ENCODE results near the gene TUBGCP2. TPM values are rescaled to one million over a fixed set of nuclear protein-coding genes. Genes with fewer than 3 reads are reported as not detected.

The TUBGCP2 gene
- total RNA-seq, 1 experiment from 2014 or later, result 35.4 TPM

GRCh38 chr10:133309720-133310398 is 1.2 kb upstream of the TUBGCP2 start:
- ATAC-seq (no peak), DNase-seq (ENCODE audit: low read depth, low spot score) (no peak)
- Histone ChIP-seq H3K9me3 (ENCODE audit: control insufficient read depth in 1 of 2, insufficient read depth in 1 of 2, low read depth in 1 of 2, low read length in 2 of 2) (no peaks in the 10 kb centered on the region), H3K27ac (ENCODE audit: low read depth, low read length) (peak overlapping the region; percentile 46; the same call in 1 of the 2 replicates), H2AFZ (ENCODE audit: low read depth, low read length, poor library complexity, severe bottlenecking) (no peak overlapping the region), H3K4me3 (replicated peaks in 1 of 2; ENCODE audit: low read depth in 1 of 2, low read length in 2 of 2) (peak overlapping the region; percentile 53 to 89), H3K9me2 (ENCODE audit: insufficient read depth) (no peaks in the 10 kb centered on the region), H3K36me3 (ENCODE audit: control insufficient read depth in 1 of 2, insufficient read depth in 2 of 2, low read length in 2 of 2) (peaks cover 0 to 3% of the 10 kb centered on the region in 2 experiments; a peak in 1 of 4 replicates), H3K79me2 (ENCODE audit: insufficient read depth, low read length) (peaks cover 30% of the 10 kb centered on the region), H4K20me1 (ENCODE audit: insufficient read depth) (no peaks in the 10 kb centered on the region), H3K4me1 (ENCODE audit: control insufficient read depth in 1 of 2, insufficient read depth in 2 of 2, low read length in 2 of 2) (peaks cover 2 to 15% of the 10 kb centered on the region in 2 experiments; a peak in 2 of 4 replicates), H3K9ac (ENCODE audit: low read length) (peak overlapping the region; percentile 56), H3K4me2 (ENCODE audit: low read length) (peak overlapping the region; percentile 75), H3K27me3 (ENCODE audit: insufficient read depth, low read length) (no peaks in the 10 kb centered on the region)
- no TSS peak for BruUV-seq (replicated peaks)
- no peak for TF ChIP-seq REST (IDR thresholded peaks at IDR 0.05; ENCODE audit: low read depth)
- intact Hi-C loops (cut with micrococcal nuclease), result no loop called here
- CTCF ChIA-PET, result no interaction called here
- RAD21 ChIA-PET (ENCODE audit: low non-redundant PET in 1 of 2, low total read pairs in 2 of 2, uncharacterized antibody in 2 of 2, unreplicated experiment in 2 of 2), result no interaction called here
- POLR2A ChIA-PET, result no interaction called here

GRCh38 chr10:133309100-133309719 is 538 bp upstream of the TUBGCP2 start:
- DNase-seq (ENCODE audit: low read depth, low spot score) (peak; percentile 69), ATAC-seq (peak; percentile 83)
- POLR2A ChIA-PET, result no interaction called here
- Histone ChIP-seq H3K4me2 (ENCODE audit: low read length) (peak overlapping the region; percentile 82), H3K9ac (ENCODE audit: low read length) (peak overlapping the region; percentile 88), H3K27ac (ENCODE audit: low read depth, low read length) (peak overlapping the region; percentile 86), H2AFZ (ENCODE audit: low read depth, low read length, poor library complexity, severe bottlenecking) (no peak overlapping the region), H3K4me3 (replicated peaks in 1 of 2; ENCODE audit: low read depth in 1 of 2, low read length in 2 of 2) (peak overlapping the region; percentile 53 to 89), H3K79me2 (ENCODE audit: insufficient read depth, low read length) (peaks cover 32% of the 10 kb centered on the region), H3K4me1 (ENCODE audit: control insufficient read depth in 1 of 2, insufficient read depth in 2 of 2, low read length in 2 of 2) (peaks cover 2 to 15% of the 10 kb centered on the region in 2 experiments; a peak in 2 of 4 replicates), H3K9me3 (ENCODE audit: control insufficient read depth in 1 of 2, insufficient read depth in 1 of 2, low read depth in 1 of 2, low read length in 2 of 2) (no peaks in the 10 kb centered on the region), H3K9me2 (ENCODE audit: insufficient read depth) (no peaks in the 10 kb centered on the region), H3K36me3 (ENCODE audit: control insufficient read depth in 1 of 2, insufficient read depth in 2 of 2, low read length in 2 of 2) (peaks cover 0 to 3% of the 10 kb centered on the region in 2 experiments; a peak in 1 of 4 replicates), H3K27me3 (ENCODE audit: insufficient read depth, low read length) (no peaks in the 10 kb centered on the region), H4K20me1 (ENCODE audit: insufficient read depth) (no peaks in the 10 kb centered on the region)
- RAD21 ChIA-PET (ENCODE audit: low non-redundant PET in 1 of 2, low total read pairs in 2 of 2, uncharacterized antibody in 2 of 2, unreplicated experiment in 2 of 2), result no interaction called here
- intact Hi-C loops (cut with micrococcal nuclease), result no loop called here
- no TSS peak for BruUV-seq (replicated peaks)
- CTCF ChIA-PET, result no interaction called here
- TF ChIP-seq YY1 (IDR thresholded peaks at IDR 0.05; ENCODE audit: extremely low read depth, insufficient replicate concordance, low read depth, low read length) (no peak), ELF1 (IDR thresholded peaks at IDR 0.05; ENCODE audit: borderline replicate concordance, low read depth) (no peak), SIN3A (IDR thresholded peaks at IDR 0.05; ENCODE audit: low read depth) (no peak), MAX (IDR thresholded peaks at IDR 0.05) (peak; percentile 50; the same call in 1 of the 2 replicates), EGR1 (IDR thresholded peaks at IDR 0.05; ENCODE audit: low read depth) (peak; percentile 29; the same call in 1 of the 2 replicates), FOSL1 (IDR thresholded peaks at IDR 0.05; ENCODE audit: low read depth) (no peak), CTCF (IDR thresholded peaks at IDR 0.05 in 2 of 3, conservative IDR thresholded peaks at IDR 0.05 in 1 of 3; ENCODE audit: borderline replicate concordance in 1 of 3, insufficient read depth in 1 of 3, low read depth in 2 of 3, low read length in 2 of 3) (no peak), EZH2 (IDR thresholded peaks at IDR 0.05) (no peak)
